Natural killer cell (primary cell): Measurements from ENCODE around the gene CHCHD5. TPM values are rescaled to one million over a fixed set of nuclear protein-coding genes. Genes with fewer than 3 reads are reported as not detected.

Source experiments
- ATAC-seq, 3 donors: fragments of 150-1000 bp in 2 of 3; fragments of 200-7000 bp in 1 of 3; cut with Tn5 transposase; 1 replicate in 1 of 3; 2 replicates in 2 of 3; pipeline ENCODE4 v1.10.0; 2021; ENCODE audit warnings: mild to moderate bottlenecking in 2 of 3, moderate library complexity in 2 of 3
- DNase-seq, 2 donors: peaks; one replicate each; pipeline versions ENCODE4 v3.0.0 to v3.0.0-alpha.2; 2013 to 2021; ENCODE audit warnings: mixed read lengths in 1 of 2
- H3K27ac ChIP-seq: one replicate; pipeline ENCODE4 v1.5.1; 2013; ENCODE audit warnings: mild to moderate bottlenecking, low read length
- H3K27me3 ChIP-seq: one replicate; pipeline ENCODE4 v1.6.1; 2013; ENCODE audit warnings: low read length; ENCODE audit not compliant: control insufficient read depth, insufficient read depth
- H3K36me3 ChIP-seq: one replicate; pipeline ENCODE4 v1.6.1; 2013; ENCODE audit warnings: low read length; ENCODE audit not compliant: control insufficient read depth, insufficient read depth
- H3K4me1 ChIP-seq: one replicate; pipeline ENCODE4 v1.6.1; 2013; ENCODE audit warnings: low read length; ENCODE audit not compliant: control insufficient read depth, insufficient read depth
- H3K4me3 ChIP-seq: one replicate; pipeline ENCODE4 v1.5.1; 2013; ENCODE audit warnings: low read length
- H3K9me3 ChIP-seq: one replicate; pipeline ENCODE4 v1.6.1; 2013; ENCODE audit warnings: low read length; ENCODE audit not compliant: control insufficient read depth, insufficient read depth
- H3K27ac Mint-ChIP-seq, 2 donors: one replicate each; pipeline ENCODE4 v1.8.0; 2022; ENCODE audit warnings: mild to moderate bottlenecking in 2 of 2, mixed read lengths in 2 of 2, moderate library complexity in 1 of 2
- H3K27me3 Mint-ChIP-seq, 2 donors: one replicate each; pipeline ENCODE4 v1.8.0; 2022; ENCODE audit warnings: low read depth in 2 of 2, mixed read lengths in 2 of 2
- H3K36me3 Mint-ChIP-seq: one replicate; pipeline ENCODE4 v1.8.0; 2022; ENCODE audit warnings: mixed read lengths
- H3K4me1 Mint-ChIP-seq, 2 donors: one replicate each; pipeline ENCODE4 v1.8.0; 2022; ENCODE audit warnings: mixed read lengths in 2 of 2
- H3K4me3 Mint-ChIP-seq: one replicate; pipeline ENCODE4 v1.8.0; 2022; ENCODE audit warnings: mild to moderate bottlenecking, moderate library complexity, mixed read lengths
- H3K9me3 Mint-ChIP-seq, 2 donors: one replicate each; pipeline ENCODE4 v1.8.0; 2022; ENCODE audit warnings: mixed read lengths in 2 of 2
- WGBS: methylation state at CpG from one replicate; pipeline ENCODE4 v1.1.7; 2013; ENCODE audit warnings: missing lambda C conversion rate; ENCODE audit not compliant: insufficient coverage; 5-methylcytosine and 5-hydroxymethylcytosine counted together
- intact Hi-C: fragments of 100-400 bp; cut with micrococcal nuclease; formaldehyde crosslinking; loops from one replicate; pipeline ENCODE4 v1.14.2; 2022
- total RNA-seq, 4 donors: library from RNA; stranded (reverse); fragments of 120-200 nt in 1 of 4; gene quantifications; one replicate each; pipeline versions ENCODE4 v1.2.3 to v1.2.4, GENCODE V29; 2013 to 2022
- TF ChIP-seq, protein P1 (sequence below): fragments of 200-600 bp; IDR thresholded peaks from one replicate; pipeline ENCODE4 v1.8.0; 2022; ENCODE audit warnings: antibody characterized with exemption

CHCHD5 gene
- total RNA-seq, 3 donors from 2014 or later (not counting 1 experiment from before 2014, with no cell fraction given), result 21.9 to 24.1 (median 22.4) TPM

DNA sequence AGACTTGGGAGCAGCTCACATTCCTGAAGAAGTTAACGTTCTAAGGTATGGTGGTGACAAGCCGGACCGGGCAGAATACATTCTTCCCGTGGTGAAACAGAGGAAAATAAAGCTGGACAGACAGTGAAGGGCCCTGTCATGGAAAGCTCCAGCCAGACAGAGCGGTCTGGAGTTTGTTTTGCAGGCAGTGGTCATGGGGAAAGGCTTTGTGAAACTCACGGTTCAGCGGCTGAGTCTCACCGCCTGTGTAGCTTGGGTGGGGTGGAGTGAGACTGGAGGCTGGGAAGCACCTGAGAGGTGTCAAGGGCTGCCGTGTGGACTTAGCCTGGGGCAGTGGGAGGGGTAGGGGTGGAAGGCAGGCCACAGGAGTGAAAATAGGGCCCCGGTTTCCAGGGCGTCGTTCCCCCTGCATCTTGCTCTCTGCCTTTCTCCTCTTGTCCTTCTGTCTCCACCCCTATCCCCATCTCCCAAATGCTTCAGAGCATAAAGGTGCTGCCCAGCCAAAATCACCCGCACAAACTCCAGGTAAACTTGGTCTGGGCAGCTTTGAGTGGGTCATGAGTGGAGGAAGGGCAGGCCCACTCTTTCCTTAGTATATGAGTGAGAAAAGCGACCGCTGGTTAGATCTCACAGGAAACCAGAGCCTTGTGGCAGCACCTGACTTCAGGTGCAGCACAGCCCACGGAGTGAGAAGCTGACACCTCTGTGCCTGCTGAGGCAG is 49.9 kb downstream of the CHCHD5 start:
- no peaks in the 10 kb centered on the region for H3K9me3 Mint-ChIP-seq
- Histone ChIP-seq H3K4me1 (peaks cover 76% of the 10 kb centered on the region), H3K27me3 (no peaks in the 10 kb centered on the region), H3K36me3 (no peaks in the 10 kb centered on the region), H3K4me3 (no peak overlapping the region), H3K27ac (peak overlapping the region; percentile 72), H3K9me3 (no peaks in the 10 kb centered on the region)
- TF ChIP-seq, protein P1, sequence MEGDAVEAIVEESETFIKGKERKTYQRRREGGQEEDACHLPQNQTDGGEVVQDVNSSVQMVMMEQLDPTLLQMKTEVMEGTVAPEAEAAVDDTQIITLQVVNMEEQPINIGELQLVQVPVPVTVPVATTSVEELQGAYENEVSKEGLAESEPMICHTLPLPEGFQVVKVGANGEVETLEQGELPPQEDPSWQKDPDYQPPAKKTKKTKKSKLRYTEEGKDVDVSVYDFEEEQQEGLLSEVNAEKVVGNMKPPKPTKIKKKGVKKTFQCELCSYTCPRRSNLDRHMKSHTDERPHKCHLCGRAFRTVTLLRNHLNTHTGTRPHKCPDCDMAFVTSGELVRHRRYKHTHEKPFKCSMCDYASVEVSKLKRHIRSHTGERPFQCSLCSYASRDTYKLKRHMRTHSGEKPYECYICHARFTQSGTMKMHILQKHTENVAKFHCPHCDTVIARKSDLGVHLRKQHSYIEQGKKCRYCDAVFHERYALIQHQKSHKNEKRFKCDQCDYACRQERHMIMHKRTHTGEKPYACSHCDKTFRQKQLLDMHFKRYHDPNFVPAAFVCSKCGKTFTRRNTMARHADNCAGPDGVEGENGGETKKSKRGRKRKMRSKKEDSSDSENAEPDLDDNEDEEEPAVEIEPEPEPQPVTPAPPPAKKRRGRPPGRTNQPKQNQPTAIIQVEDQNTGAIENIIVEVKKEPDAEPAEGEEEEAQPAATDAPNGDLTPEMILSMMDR, result no peak
- WGBS, result 45% methylated on average over 15 of the region's 16 CpGs
- H3K4me1 Mint-ChIP-seq, result peaks cover 78 to 80% of the 10 kb centered on the region in 2 donors
- H3K36me3 Mint-ChIP-seq, result no peaks in the 10 kb centered on the region
- intact Hi-C loops, result loop anchor here (1.0 to 5.0 kb wide), 3 partner anchors 11 to 543 kb away; partner anchors contain the start of gene SLC20A1
- peak in 1 of 2 donors; percentile 68 for DNase-seq
- no peaks in the 10 kb centered on the region for H3K27me3 Mint-ChIP-seq
- peak overlapping the region; percentile 96 for H3K27ac Mint-ChIP-seq
- ATAC-seq, result peak; percentile 22 to 34 (median 28)
- H3K4me3 Mint-ChIP-seq, result peak overlapping the region; percentile 68

- ATAC-seq, result no peak
- Histone ChIP-seq H3K9me3 (no peaks in the 10 kb centered on the region), H3K36me3 (no peaks in the 10 kb centered on the region), H3K27ac (peak overlapping the region; percentile 72), H3K4me3 (no peak overlapping the region), H3K4me1 (peaks cover 71% of the 10 kb centered on the region), H3K27me3 (no peaks in the 10 kb centered on the region)
- no peak for DNase-seq
- intact Hi-C loops, result loop anchor here (1.0 to 5.0 kb wide), 3 partner anchors 10 to 542 kb away; partner anchors contain the start of gene SLC20A1
- H3K4me1 Mint-ChIP-seq, result peaks cover 73 to 75% of the 10 kb centered on the region in 2 donors
- WGBS, result 78% methylated on average over 6 of the region's 6 CpGs
- no peaks in the 10 kb centered on the region for H3K36me3 Mint-ChIP-seq
- TF ChIP-seq, protein P1, result no peak
- H3K27me3 Mint-ChIP-seq, result no peaks in the 10 kb centered on the region
- H3K9me3 Mint-ChIP-seq, result no peaks in the 10 kb centered on the region
- H3K4me3 Mint-ChIP-seq, result peak overlapping the region; percentile 68
- peak overlapping the region; percentile 96 for H3K27ac Mint-ChIP-seq
Observed at GRCh38 chr2:112634874-112635157, 50.4 kb downstream of the CHCHD5 start.

DNA sequence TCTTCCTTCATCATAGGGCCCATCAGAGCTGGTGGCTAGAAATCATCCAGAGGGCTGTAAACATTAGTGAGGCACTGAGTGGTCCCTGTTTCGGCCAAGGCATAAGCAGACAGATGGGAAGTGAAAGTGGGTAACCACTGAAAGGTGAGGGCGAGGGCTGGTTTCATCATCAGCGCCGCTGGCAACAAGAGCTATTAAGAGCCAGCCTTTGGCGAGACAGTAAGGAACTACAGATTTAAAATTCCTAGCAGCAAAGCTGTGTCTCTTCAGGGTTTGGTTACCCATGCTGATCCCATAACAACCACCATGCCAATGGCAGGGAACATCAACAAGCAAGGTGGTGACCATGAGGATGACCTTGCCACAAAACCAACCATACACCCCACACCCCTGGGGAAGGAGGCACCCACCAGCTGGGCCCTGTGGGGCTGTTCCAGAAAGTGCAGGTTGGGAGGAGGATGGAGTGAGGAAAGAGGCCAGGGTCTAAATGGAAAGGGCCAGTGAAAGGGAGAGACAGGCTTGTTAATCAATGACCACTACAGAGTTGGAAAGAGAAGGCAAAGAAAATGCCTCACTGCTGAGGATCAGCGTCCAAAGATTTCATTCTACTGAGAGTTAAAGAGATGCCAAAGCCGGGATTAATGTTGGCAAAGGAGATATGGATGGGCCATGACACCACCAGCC is 52.3 kb downstream of the CHCHD5 start:
- Histone ChIP-seq H3K4me1 (peaks cover 70% of the 10 kb centered on the region), H3K36me3 (no peaks in the 10 kb centered on the region), H3K9me3 (no peaks in the 10 kb centered on the region), H3K27me3 (no peaks in the 10 kb centered on the region), H3K4me3 (no peak overlapping the region), H3K27ac (no peak overlapping the region)
- Mint-ChIP-seq H3K9me3 (no peaks in the 10 kb centered on the region), H3K4me1 (peaks cover 72 to 74% of the 10 kb centered on the region in 2 donors), H3K36me3 (no peaks in the 10 kb centered on the region), H3K27me3 (no peaks in the 10 kb centered on the region), H3K27ac (peak overlapping the region; percentile 96), H3K4me3 (no peak overlapping the region)
- peak in 1 of 2 donors; percentile 25 for DNase-seq
- WGBS, result 39% methylated on average over 7 of the region's 7 CpGs
- TF ChIP-seq, protein P1, result no peak
- intact Hi-C loops, result no loop called here
- no peak for ATAC-seq
